EL (cell line): Measurements from ENCODE around the gene SND1.
A peak's percentile ranks its signal among the peaks of the same experiment; 100 is the strongest.
"Not testable (repeated sequence)": the region's sequence is repeated elsewhere in the genome, so short reads cannot be mapped to it uniquely, and the experiment has no call there.

ENCODE experiments used
- DNase-seq: peaks from one replicate; pipeline ENCODE4 v3.0.0-alpha.2; 2016

Gene SND1

DNA sequence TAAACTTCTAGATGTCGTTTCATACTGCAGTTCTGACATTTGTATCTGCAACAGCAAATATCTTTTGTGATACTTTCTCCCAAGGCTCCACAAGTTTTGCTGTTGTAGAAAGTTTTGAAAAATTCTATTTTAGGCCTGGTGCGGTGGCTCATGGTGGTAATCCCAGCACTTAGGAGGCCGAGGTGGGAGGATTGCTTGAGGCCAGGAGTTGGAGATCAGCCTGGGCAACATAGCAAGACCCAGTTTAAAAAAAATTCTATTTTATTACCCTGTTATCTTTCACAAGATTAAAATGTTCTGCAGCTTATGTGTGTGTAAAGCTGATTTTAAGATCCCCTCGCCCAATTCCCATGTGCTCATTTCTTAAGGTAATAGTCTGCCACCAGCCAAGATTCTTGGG is 1.4 kb downstream of the SND1 start:
- DNase-seq = no peak

DNA sequence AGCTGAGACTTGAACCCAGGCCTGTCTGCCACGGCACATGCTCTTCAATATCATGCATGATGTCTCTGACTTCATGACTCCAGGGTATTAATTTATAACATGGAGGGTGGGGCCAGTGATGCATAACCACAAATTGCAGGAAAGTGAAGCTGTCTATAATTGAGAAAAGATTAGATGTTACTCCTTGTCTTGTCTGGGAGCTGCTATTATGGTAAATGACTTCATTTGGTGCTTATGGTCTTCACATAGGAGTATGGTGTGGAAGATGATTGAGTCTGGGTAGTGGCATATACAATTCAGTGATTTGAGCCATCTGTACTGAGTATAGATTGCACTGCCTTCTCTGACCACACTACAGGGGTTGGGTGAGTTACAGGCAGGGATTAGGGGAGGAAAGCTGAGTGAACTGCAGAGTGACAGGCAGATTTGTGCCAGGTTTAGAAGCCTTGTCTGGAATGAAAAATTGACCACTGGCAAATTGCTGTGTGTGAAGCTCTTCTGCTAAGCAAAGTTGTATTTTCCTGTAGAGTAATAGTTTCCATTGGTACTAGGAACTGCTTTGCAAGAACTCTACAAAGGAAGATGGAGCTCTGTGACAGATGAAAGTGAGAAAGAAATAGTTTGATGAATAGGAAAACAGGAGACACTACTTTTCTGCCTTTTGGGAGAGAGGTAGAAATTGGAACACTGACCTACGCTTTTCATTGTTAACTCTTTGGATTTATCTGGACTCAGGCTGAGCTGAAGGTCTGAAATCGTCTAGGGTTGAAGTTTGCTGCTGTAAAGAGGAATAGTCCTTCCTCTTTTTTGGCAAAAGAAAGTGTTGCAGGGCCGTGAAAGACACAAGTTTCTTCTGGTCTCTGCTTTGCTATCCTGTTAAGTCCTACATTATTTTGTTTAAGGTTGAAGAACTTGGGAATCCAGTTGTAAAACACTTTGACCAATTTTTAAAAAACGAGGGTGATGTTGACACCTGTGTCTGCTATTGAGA is 2.7 kb downstream of the SND1 start:
- DNase-seq = no peak

DNA sequence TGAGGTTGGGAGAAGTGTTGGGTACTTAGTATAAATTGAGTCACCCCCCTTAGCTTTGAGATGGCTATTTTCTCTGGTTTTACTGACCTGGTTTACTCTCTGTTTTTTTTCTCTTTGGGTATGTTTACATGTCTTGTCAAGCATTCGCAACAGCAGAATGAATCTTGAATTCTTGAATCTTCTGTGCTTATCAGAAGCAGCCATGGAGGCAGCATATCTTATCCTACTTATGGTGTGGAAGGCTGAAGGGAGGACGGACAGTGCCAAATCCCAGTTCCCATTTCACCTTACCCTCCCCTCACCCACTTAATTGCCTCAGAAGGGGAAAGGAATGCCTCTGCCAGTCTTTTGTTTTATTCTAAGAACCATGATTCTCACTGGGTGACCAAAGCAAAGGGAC is 3.7 kb downstream of the SND1 start:
- no peak for DNase-seq

DNA sequence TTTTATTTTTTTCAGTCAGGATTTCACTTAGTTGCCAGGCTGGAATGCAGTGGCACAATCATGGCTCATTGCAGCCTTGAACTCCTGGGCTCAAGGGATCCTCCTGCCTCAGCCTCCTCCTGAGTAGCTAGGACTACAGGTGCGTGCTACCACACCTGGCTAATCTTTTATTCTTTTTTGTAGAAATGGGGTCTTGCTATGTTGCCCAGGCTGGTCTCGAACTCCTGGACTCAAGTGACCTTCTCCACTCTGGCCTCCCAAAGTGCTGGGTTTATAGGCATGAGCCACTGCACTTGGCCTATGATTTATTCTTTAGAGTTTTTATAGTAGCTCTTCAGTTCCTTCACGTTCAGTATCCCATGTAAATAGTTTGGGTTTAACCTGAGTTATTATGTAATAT is 5.5 kb downstream of the SND1 start:
- DNase-seq = no peak

DNA sequence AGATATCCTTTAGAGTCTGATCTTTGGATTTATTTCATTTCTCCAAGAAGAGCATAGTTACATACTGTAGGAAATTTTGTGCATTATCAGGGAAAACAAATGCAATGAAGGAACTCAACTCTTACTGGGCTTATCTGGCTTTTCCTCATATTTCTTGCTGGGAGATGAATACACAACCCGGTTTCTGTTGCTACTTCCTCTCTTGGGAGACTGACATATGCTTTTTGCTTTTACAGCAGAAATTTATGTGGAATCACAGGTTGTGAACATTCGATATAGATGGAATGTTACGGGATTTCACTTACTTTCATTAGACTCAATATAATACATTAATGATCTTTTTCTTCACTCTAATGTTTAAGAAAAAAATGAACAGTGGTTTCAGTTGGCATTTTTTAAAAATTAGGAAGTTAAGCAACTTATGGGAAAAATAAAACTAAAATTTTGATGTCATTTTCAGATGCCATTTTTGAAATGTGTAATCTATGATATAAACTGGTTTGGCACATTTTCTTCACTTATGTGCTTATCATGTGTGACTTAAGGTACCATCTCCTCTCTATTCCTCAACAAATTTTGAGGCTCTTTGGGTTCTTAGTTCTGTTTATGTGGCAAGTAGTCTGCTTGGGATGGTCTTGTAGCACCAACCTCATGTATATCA is 7.1 kb downstream of the SND1 start:
- no peak for DNase-seq

DNA sequence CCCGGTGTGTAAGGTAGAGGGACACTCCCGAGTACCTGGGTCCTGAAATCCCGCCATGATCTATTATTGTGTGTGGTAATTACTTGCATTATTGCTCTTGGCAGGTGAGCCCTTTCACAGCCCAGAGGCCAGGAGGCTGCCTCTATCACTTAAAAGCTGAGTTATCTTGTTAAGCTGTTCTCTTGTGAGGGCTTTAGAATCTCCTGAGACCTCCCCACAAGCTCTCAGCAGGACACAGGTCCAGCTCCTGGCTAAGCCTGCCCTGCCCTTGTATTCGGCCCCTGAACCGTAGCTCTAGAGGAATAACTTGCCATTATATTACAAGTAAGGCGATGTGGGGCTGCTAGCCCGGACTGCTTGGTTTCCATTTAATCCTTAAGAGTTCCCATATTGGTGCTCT is 13.9 kb downstream of the SND1 start:
- DNase-seq = no peak

DNA sequence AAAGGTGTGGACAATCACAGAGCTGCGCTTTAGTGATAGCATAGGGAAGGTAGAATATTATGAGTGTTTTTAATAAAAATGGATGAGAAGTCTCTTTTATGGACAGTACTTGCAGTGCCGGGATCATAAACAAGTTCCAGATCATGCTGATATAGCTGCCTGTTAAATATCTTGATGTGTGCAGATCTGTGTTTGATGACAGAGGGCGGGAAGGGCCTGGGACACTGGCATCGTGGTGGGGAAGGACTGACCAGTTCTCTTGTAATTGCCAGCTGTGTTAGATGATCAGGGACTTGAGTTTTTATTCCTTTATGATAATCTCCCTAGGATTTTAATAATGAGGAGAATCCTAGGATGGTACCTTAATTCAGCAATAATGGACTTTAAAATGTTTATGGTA is 14.6 kb downstream of the SND1 start:
- DNase-seq = peak; percentile 14

DNA sequence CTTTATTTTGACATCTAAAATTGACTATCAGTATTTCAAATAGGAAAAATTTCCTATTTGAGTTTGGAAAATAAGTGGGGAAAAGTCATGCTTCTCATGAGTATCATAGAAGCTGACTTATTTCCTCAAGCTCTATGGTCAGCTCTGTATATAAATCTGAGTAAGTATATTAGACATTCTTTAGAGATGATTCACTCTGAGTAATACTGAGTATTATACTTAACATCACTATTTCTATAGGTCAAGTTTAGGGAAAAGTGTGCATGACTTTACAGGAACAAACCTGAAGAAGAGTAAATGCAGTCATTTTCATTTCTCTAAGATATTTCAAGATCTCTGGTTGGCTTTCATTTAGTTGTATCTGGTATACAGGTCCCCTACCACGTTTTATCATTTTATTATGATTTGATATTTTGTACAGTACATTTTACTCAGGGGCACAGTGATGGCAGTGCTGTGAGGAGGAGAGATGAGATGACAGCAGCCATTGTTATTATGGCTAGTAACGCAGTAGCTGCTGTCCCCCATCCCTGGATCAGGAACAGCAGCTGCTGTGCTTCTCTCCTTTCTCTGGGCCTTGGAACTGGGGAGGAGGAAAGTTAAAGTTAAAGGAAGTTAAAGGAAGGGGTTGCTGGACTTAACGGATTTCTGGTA is 15.2 kb downstream of the SND1 start:
- peak; percentile 64 for DNase-seq

DNA sequence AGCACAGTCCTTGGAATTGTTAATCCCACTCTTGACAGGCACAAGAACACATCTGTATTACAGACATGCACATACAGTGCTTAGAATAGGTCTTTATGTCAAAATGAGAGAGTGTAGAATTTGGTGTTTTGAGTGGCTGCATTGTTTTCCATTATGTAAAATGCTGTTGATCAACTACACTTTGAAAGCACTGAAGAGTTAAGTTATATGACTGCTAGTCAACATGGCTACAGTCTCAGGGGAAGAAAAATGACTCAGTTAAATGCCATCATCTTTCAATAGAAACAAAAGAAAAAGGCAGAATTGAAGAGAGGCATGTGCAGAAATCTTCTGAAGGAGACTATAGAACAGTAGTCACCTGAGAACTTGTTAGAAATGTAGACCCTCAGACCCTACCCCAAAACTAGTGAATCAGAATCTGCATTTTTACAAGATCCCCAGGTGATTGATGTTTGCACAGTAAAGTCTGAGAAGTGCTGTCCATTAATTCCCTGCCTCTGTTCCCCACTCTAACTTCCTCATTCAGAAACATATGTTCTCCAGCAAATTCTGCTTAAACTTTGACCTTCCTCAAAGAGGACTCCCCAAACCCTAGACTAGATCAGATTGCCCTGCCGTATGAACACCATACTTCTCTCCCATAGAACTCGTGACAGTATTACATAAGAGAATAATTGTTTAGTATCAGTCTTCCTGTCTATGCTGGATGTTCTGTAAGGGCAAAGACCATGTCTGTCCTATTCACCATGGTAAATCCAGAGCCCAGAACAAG is 16.0 kb downstream of the SND1 start:
- DNase-seq = peak; percentile 33

DNA sequence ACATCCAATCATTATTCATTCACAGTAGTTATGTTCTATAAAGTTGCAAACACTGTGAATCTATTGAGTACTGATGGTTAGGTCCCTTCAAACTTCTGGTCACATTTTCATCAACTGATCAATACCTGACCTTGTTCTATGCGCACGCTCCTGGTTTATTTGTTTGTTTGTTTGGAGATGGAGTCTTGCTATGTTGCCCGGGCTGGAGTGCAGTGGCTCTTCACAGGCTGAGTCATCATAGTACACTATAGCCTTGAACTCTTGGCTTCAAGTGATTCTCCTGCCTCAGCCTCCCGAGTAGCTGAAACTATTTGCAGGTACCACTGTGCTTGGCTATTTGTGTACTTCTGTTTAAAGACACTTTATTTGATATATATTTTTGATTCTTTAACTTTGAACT is 19.3 kb downstream of the SND1 start:
- no peak for DNase-seq

DNA sequence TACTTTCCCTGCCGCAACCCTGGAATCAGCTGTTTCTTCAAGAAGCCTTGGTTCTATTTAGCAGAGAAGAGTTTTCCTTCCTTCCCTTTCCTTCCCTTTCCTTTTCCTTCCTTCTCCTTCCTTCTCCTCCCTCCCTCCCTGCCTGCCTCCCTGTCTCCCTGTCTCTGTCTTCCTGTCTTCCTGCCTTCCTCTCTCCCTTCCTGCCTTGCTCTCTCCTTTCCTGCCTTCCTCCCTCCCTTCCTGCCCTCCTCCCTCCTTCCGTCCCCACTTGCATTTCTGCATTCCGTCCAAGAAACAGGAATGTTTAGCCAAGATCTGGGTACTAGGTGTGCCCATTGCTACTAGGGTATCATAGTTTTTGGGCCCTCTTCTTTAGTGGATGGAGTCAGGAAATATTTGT is 21.9 kb downstream of the SND1 start:
- DNase-seq = peak; percentile 25

DNA sequence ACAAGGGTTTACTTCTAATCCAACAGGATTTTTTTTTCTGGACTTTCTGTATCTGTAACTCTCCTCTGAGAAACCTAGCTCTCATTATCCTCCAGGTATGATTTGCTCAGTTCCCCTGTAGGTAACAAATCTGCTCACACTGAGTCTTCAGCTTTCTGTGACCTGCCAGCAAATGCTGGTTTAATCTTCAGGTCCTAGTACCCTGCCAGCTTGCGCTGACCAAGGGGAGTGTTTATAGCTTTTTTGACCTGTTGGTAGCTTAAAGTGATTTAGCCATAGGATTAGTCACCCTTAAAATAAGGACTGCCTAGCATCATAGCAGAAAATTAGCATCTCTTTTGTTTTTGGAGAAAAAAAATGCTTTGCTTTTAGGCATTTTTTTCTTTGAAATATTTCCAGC is 22.4 kb downstream of the SND1 start:
- DNase-seq = peak; percentile 10

DNA sequence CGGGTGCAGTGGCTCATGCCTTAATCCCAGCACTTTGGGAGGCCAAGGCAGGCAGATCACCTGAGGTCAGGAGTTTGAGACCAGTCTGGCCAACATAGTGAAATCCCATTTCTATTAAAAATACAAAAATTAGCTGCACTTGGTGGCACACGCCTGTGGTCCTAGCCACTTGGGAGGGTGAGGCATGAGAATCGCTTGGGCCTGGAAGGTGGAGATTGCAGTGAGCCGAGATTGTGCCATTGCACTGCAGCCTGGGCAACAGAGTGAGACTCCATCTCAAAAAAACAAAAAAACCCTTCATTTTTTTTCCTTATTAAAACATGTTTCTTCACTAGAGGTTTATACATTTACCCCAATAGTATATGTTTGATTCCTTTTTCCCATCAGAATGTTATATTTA is 22.9 kb downstream of the SND1 start:
- DNase-seq = not testable (repeated sequence)

DNA sequence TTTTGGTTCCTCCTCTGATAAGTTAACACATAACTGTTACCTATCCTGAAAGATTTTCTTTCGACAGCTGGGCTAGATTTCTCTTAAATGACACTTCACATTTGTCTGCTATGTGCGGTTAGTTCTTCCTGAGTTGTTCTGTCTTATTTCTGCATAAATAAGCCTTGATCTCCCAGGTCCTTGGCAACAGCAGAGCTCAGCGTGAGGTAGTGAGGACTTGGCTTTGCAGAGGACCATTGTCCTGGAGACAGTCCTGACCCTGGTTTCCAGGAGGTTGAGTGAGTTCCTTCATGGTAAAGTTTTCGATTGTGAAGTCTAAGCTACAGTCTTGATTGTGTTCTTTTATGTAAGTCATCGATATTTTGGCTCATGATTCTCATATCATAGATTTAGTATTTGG is 23.7 kb downstream of the SND1 start:
- DNase-seq = no peak

DNA sequence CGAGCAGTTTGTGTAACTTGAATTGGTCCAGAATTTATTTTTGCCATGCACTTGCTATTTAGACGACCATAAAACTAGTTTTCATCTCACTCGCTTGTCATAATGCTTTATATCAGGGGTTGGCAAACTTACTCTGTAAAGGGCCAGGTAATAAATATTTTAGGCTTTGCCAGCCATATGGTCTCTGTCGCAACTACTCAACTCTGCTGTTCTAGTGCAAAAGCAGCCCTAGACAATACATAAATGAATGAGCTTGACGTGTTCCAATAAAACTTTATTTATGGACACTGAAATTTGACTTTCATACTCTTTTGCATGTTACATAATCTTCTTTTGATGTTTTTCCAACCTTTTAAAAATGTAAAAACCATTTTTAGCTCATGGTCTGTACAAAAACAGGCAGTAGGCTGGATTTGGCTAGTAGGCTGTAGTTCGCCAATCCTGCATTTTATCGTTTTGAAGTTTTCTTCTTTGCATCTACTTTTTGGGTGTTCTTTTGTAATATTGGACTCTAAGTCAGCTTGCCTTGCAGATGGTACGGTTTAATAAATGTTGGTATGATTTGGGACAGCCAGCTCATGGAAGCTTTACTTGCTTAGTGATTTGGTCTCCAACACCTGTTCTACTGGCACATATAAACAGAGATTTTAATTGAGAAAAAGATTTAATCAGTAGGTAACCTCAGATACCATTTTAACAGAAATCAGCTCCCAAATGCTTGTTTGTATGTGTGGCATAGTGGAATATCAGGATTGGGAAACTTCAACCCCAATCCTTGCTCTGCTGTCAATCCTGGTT is 25.6 kb downstream of the SND1 start:
- DNase-seq = no peak

DNA sequence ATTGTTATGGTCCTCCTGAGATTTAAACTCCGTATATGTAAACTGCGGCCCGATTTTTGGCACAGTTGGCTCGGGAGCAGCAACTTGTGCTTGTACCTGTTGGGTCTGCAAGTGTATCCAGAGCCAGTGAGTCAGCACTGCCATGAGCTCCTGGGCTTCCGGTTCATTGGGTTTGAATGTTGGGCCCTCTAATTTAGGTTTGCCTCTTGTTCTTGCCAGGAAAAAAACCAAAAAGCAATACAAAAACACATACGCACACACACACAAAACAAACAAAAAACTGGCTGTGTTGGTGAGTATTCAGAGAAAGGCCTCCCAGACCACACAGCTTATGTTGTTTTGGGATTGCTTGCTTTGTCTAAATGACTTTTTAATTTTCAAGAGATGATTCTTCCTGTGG is 26.3 kb downstream of the SND1 start:
- peak; percentile 8 for DNase-seq

DNA sequence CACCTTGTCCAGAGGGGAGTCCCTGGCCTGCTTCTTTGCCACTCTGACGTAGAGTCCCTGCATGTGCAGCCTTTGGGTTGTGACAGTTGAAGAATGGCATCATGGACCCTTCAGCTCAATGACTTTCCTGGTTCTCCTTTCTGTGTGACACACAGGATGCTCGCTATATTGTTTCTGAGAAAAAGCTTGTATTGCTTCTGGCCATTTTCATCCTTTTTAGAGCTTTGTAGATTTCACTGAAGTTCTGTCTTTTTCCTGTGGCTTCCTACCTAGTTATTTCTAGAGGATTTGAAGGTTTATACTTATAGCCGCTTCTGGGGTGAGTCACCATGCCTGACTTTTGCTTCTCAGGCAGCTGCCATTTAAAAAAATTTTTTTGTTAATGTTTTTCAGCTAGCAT is 27.0 kb downstream of the SND1 start:
- DNase-seq = peak; percentile 51

DNA sequence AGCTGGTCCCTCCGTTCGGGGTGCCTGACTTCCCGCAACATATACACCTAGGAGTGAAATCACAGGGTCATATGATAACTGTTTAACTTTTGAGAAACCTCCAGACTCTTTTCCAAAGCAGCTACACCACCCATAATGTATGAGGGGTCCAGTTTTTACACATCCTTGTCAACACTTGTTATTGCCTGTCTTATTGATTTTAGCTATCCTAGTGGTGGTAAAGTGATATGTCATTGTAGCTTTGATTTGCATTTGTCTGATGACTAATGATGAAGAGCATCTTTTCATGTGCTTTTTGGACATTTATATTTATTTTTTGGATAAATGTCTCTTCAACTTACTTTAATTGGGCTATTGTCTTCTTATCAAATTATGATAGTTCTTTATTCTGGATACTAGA is 29.0 kb downstream of the SND1 start:
- no peak for DNase-seq

DNA sequence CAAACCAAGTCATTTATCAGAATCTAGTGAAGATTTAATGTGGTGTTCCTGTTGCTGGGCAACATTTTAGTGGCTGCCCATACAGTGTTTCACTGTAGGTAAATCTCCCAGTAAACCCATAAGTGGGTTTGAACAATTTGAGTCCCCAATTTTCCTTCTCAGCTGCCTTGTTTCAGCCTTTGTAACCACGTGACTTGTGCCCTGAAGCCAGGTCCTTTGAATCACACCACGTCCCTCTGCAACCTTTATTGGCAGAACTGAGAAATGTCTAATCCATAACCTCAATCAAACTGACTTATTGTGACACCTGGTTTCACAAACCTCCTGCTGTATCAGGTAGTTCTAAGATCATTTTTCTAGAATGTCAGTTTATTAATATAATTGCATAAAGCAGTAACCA is 30.1 kb downstream of the SND1 start:
- DNase-seq = no peak

DNA sequence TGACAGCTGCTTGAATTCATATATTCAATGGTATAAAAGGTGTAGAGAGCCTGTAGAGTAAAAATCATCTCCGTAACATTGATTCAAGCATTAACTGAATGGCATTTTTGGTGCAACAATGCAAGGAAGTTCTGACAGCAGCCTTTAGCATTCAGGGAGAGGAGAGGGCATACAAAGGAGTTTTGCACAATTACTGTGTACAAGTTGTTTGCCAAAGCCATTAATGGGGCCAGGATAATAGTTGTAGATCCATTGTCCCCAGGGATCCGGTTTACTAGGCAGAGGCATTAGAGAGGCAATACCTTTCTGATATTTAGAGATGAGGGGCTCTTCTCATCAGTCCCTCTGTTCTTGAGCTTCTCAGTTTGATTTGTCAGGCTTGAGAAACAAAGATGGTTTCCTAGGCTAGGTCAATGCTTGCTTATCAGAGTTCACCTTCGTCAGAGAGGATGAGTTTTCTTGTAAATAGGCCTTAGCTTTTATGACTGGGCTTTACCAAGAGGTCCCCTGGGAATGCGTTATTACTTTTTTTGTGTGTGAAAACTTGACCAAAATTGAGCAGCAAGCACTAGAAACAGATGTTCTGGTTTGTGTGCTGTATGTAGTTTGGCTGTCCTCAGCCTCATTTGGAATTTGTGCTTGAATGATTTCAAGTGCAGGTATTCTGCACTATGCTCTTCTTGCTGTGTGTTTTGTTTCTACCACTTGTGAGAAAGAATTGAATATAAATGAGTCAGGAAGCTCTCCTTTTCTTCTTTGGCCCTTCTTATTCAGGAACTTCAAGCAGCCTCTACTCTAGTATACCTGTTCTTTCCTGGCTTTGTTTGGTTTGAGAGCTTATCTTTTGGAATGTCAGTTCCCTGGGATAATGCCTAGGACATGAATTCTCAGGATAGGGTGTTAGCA is 32.0 kb downstream of the SND1 start:
- no peak for DNase-seq

DNA sequence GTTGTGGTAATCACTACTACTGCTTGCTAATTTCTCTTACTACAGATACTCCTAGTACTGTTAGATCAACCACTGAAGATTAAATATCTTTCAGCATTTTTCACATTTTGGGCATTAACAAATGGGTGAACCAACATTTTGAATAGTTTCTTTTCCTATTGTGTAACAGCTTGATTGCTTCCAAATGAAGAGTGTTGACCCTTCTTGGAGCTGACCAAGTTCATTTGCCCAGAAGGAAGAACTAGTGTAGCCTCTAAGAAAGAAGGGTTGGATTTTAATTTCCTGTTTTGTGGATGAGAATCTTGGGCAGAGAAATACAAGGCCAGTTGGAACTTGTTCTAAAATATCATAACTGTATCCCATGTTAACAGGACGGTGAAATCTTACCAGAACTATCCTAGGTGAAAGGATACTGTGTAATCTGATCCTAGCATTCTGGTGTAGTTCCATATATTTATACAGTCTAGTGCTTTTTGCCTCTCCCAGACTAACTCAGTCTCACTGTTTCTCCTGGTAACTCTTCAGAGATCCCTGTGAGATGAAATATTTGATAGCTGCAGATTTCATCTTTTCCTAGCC is 37.3 kb downstream of the SND1 start:
- no peak for DNase-seq
